Measurements from ENCODE around the gene NDUFS7.
A peak's percentile ranks its signal among the peaks of the same experiment; 100 is the strongest.

Gene NDUFS7

DNA sequence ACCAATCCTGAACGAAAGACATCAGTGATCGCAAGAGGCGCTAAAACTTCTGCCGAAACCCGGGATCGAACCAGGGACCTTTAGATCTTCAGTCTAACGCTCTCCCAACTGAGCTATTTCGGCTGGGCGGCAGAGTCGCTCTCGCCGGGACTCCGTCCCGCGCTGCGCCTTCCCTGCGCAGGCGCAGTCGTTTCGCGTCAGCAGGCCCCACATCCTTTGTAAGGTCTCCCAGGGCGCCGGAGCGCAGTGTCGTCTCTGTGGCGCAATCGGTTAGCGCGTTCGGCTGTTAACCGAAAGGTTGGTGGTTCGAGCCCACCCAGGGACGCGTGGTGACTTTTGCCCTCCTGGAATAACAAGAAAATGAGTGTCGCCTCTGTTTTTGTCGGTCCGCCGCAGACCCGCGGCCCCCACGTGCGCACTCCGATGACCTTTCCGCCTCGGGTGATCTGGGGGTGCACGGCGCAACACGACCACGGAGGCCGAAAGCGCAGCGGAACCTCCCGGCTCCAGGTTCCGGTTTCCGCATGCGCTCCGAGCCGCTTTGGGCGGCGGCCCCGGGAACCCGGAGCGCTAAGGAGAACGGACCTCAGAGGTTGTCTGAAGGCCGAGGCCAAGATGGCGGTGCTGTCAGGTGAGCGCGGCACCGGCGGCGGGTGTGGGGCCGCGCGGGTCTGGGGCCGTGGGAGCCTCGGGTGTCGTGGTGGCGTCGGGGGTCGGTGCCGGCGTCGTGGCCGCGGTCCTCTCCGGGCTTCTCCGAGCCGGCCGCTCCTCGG, at the start of gene NDUFS7:
TSS of gene NDUFS7 (plus strand) at position 596 of the 773 bp plus-strand sequence. CDS start at position 616, 20 bp downstream.
- DNase-seq (ENCODE audit: low read depth), result peak; percentile 77

GRCh38 chr19:1336079-1336684, 47.5 kb upstream of the NDUFS7 start:
- no peak for DNase-seq (ENCODE audit: low read depth)

GRCh38 chr19:1340681-1341469, 42.8 kb upstream of the NDUFS7 start:
- DNase-seq (ENCODE audit: low read depth), result no peak

DNA sequence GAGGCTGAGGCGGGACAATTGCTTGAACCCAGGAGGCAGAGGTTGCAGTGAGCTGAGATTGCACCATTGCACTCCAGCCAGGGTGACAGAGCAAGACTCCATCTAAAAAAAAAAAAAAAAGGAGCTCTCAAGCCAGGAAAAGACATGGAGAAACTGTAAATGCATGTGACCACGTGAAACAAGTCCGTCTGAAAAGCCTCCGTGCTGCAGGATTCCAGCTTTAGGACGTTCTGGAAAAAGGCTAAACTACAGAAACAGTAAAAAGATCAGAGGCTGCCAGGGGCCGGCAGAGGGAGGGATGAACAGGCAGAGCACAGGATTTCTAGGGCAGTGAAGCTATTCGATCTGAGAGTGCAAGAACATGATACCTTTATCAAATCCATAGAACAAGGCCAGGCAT, 40.7 kb upstream of the NDUFS7 start:
- DNase-seq (ENCODE audit: low read depth), result no peak

- DNase-seq (ENCODE audit: low read depth), result no peak
Measured at GRCh38 chr19:1349211-1349610, 34.5 kb upstream of the NDUFS7 start.

DNA sequence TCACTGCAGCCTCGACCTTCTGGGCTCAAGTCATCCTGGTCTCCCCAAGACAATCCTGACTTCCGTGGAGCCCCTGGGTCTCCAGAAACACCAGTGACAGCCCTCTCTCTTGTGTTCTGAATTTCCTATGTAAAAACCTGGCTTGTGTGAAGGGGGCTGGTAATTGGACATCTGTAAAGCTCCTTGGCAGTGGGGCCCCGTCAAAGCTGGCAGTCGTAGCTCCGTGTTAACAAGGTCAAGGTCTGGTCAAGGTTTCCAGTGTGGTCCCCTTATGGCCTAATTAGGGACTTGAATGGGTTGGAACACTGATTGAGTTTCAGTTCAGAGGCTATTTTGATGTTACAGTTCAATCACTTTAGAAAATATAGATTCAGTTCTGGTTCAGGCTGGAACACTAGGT, 32.8 kb upstream of the NDUFS7 start:
- DNase-seq (ENCODE audit: low read depth), result no peak

DNA sequence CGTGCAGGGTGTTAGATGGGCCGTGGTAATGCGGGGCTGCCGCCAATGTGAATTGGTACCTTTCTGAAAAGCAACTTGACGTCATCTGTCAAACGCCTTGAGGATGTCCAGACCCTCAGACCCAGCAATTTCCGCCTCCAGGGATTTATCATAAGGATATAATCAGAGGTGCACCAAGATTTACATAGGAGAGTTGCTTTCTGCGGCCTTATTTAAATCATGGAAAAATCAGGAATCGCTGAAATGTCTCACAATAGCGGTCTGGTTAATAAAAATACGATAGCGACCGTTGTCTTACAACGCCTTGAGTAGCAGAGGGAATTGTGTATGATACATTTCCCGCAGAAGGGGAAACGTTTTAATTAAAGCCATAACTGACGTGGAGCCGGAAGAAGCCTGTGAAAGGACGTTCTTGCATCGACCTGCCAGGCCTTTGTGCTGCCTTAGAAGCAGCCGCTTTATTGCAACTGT, 32.3 kb upstream of the NDUFS7 start:
- DNase-seq (ENCODE audit: low read depth), result no peak

DNA sequence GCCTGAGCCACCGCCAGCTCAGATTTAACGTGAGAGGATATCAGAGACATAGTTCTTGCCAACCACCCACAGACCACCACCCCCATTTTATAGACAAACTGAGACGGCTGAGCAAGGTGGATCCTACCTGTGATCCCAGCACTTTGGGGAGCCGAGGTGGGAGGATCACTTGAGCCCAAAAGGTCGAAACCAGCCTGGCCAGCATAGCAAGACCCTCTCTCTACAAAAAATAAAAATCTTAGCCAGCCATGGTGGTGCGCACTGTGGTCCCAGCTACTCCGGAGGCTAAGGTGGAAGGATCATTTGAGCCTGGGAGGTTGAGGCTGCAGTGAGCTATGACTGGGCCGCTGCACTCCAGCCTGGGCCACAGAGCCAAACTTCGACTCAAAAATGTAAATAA, 30.6 kb upstream of the NDUFS7 start:
- DNase-seq (ENCODE audit: low read depth), result no peak

DNA sequence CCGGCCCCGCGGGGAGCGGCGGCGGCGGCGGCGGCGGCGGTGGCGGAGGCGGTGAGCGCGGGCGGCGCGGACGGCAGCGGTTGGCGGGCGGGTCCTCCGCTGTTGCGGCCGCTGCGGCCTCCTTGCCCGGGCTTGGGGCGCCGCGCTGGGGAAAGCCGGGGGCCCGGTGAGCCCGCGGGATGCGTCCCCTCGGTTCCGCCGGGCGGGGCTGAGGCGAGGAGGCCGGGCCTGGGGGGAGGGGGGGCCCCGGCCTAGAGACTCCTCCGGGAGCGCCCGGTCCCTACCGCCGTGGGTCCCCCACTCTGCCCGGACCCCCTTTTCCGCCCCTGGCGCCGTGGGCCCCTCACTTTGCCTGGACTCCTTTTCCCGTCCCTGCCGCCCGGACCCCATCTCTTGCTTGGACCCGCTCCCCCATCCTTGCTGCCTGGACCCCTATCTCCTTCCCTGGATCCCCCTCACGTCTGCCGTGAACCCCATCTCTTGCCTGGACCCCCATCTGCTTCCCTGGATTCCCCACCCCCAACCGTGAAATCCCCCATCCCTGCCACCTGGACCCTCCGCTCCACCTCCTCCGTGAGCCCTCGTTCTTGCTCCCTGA, 28.6 kb upstream of the NDUFS7 start:
- DNase-seq (ENCODE audit: low read depth), result no peak

DNA sequence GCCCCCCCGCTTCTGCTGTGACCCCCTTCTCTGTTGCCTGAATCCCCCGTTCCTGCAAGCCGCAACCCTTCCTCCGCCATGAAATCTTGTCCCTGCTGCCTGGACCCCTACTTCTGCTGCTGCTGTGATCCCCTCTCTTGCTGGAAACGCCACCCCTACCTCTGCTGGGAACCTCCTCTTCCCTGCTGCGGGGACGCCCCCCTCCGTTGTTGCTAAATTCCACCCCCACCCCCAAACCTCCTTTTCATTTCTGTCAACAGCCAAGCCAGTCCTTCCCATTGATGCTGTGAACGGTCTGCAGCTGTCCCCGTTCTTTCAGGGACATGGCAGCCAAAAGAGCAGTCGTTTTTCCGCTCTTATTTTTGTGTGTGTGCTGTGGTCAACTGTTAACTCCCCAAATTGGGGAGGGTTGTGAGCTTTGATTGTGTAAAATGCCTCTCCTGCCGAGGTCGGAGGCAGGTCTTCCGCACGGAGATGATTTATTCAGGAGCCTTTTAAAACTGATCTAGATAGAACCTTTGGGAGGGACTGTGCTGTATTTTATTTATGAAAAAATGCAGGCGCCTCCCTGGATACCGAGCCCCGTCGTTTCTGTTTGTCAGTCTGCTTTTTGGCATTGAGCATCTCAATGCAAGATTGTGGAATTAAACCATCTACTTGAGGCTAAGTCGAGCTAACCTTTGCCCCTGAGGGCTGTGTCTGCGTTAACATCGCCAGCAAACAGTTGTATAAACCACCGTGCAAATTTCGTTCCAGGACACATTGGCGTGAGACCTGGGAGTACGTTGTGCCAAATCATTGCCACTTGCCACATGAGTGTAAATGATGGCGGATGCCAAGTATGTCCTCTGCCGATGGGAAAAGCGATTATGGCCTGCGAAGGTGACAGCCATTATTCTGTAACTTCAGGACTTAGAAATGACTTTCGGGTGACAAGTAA, 27.9 kb upstream of the NDUFS7 start:
- DNase-seq (ENCODE audit: low read depth), result no peak

GRCh38 chr19:1356508-1356865, 27.2 kb upstream of the NDUFS7 start:
- DNase-seq (ENCODE audit: low read depth), result no peak

DNA sequence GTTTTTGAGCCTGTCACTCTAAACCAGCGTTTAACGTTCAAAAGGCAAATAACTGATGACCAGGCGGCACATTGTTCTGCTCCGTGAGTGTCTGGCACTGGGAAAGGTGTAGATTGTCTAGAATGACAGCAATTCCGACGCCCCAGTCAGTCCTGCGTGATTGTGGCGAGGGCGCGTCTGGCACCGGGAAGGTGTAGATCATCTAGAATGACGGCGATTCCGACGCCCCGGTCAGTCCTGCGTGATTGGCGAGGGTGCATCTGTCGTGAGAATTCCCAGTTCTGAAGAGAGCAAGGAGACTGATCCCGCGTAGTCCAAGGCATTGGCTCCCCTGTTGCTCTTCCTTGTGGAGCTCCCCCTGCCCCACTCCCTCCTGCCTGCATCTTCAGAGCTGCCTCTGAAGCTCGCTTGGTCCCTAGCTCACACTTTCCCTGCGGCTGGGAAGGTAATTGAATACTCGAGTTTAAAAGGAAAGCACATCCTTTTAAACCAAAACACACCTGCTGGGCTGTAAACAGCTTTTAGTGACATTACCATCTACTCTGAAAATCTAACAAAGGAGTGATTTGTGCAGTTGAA, 26.1 kb upstream of the NDUFS7 start:
- DNase-seq (ENCODE audit: low read depth), result no peak

GRCh38 chr19:1360126-1360817, 23.4 kb upstream of the NDUFS7 start:
- DNase-seq (ENCODE audit: low read depth), result no peak

DNA sequence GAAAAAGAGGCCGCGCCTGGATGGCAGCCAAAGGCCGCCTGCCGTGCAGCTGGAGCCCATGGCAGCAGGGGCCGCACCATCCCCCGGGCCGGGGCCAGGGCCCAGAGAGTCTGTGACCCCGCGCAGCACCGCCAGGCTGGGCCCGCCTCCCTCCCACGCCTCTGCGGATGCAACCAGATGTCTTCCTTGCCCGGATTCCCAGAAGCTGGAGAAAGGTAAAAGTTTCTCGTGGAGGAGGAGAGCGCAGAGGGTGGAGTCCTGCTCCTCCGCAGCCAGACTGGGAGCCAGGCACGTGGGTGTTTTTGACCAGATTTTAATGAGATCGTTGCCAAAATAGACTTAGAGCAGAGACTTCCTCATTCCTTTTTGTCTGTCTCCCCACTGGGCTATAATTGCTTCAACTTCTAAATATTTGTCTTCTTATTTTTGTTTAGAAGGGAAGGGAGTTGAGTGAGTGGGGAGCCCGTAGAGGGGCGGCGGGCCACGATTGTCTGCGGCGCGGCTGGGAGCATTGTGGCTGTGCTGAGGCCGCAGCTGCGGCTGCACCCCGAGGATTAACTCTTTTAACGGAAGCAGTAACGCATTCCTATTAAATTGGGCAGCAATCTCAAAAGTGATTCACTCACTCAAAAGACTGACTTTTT, 22.8 kb upstream of the NDUFS7 start:
- peak; percentile 26 for DNase-seq (ENCODE audit: low read depth)

GRCh38 chr19:1361601-1362386, 21.9 kb upstream of the NDUFS7 start:
- peak; percentile 29 for DNase-seq (ENCODE audit: low read depth)

- DNase-seq (ENCODE audit: low read depth), result no peak
Measured at GRCh38 chr19:1362387-1363257, 21.1 kb upstream of the NDUFS7 start.

DNA sequence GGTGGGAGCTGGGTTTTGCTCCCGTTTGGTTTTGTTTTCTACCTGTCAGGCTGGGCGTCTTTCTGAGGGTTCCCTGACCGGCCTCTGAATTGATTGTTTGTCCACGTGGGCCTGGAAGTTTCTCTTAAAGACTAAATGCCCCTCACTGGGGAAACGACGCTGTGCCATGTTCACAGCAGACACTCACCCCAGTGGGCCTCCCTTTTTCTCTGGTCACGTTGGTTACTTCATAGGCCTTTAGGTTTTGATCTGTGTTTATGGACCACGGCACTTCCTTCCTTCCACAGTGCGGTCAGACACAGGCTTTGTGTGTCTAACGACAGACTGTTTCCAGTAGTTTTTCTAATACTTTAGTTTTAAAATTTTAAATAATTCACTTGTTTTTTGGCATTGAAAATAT, 20.1 kb upstream of the NDUFS7 start:
- no peak for DNase-seq (ENCODE audit: low read depth)

DNA sequence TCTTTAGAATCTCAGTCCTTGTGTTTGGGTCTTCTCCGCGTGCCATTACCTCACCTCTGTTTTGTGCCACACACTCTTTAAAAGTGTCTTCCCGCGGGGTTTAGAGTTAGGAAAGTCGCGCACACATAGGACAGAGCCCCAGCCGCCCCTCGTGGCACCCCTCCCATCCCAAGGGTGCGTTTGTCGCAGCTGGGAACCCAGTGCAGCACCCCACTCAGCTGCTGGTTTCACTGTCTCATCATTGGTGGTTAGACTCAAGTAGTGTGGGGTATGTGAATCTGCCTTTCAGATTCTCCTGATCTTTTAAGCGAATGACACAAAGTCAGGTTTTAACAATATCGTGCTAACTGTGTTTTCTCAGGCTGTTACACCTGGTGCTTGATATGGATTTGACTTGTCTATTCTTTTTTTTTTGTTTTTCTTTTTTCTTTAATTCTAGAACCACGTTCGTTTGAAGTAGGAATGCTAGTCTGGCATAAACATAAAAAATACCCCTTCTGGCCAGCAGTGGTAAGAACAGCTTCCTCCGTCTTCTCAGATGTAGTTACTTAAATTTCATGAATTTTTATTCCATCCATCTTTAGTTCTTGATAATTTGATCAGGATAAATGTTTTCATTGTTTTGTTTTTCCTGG, 19.5 kb upstream of the NDUFS7 start:
- no peak for DNase-seq (ENCODE audit: low read depth)
